Upper lobe of left lung (tissue), 4 donors: ENCODE measurements around the gene ABLIM2.

ENCODE experiments used
- EP300 ChIP-seq, 4 donors: sonication (generic); formaldehyde crosslinking; IDR thresholded peaks; one replicate each; pipeline ENCODE4 v1.5.1; 2017; ENCODE audit warnings: antibody characterized with exemption in 4 of 4, control low read depth in 2 of 4
- TF ChIP-seq, protein P1 (sequence below), 6 experiments: fragments of 450-650 bp in 4 of 6; fragments of 200-600 bp in 2 of 6; sonication (generic) in 2 of 6; IDR thresholded peaks; one replicate each; pipeline ENCODE4 v1.5.1; 2016 to 2019; ENCODE audit warnings: antibody characterized with exemption in 6 of 6

DNA sequence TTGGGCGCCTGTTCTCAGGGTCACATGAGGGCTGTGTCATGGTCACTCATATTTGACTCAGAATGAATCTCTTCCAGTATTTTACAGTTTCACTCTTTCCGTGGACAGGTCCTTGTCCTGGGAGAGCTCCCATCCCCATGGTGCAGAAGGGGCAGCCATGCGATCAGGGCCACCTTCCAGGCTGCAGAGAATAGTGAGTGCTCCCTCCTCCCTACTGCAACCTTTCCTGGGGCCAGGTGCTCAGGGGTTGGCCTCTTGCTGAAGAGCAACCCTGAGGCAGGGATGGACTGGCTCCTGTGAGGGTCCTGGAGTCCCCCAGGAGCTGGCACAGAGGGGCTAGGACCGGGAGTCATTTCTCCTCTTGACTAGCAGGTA is 108.4 kb downstream of the ABLIM2 start:
- TF ChIP-seq EP300 (IDR thresholded peaks at IDR 0.05): no peak
- TF ChIP-seq, protein P1, sequence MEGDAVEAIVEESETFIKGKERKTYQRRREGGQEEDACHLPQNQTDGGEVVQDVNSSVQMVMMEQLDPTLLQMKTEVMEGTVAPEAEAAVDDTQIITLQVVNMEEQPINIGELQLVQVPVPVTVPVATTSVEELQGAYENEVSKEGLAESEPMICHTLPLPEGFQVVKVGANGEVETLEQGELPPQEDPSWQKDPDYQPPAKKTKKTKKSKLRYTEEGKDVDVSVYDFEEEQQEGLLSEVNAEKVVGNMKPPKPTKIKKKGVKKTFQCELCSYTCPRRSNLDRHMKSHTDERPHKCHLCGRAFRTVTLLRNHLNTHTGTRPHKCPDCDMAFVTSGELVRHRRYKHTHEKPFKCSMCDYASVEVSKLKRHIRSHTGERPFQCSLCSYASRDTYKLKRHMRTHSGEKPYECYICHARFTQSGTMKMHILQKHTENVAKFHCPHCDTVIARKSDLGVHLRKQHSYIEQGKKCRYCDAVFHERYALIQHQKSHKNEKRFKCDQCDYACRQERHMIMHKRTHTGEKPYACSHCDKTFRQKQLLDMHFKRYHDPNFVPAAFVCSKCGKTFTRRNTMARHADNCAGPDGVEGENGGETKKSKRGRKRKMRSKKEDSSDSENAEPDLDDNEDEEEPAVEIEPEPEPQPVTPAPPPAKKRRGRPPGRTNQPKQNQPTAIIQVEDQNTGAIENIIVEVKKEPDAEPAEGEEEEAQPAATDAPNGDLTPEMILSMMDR (IDR thresholded peaks at IDR 0.05): no peak
